WTC11 (cell line): ENCODE data around the gene IFITM10. TPM values are rescaled to one million over a fixed set of nuclear protein-coding genes. Genes with fewer than 3 reads are reported as not detected.

Experiments
- ATAC-seq: fragments of 200-7000 bp; cut with Tn5 transposase; 2 replicates; pipeline ENCODE4 v1.10.0; 2021; ENCODE audit warnings: mild to moderate bottlenecking, moderate library complexity
- CTCF ChIA-PET: fragments of 300-600 bp; sonication (Branson Sonifier 250); formaldehyde crosslinking; loops from one replicate; lab custom pipeline; 2021; ENCODE audit warnings: antibody characterized with exemption; lab: Charles Lee
- POLR2A ChIA-PET: fragments of 350-600 bp; sonication (Branson Sonifier 250); formaldehyde crosslinking; loops from one replicate; lab custom pipeline; 2021; ENCODE audit warnings: antibody characterized with exemption; lab: Charles Lee
- DNase-seq: peaks from one replicate; pipeline ENCODE4 v3.0.0; 2021; ENCODE audit warnings: low spot score
- H3K27ac Mint-ChIP-seq: 2 replicates; pipeline ENCODE4 v1.8.0; 2021; ENCODE audit warnings: mixed read lengths
- H3K27me3 Mint-ChIP-seq: 2 replicates; pipeline ENCODE4 v1.8.0; 2021; ENCODE audit warnings: low read depth, mild to moderate bottlenecking, moderate library complexity, mixed read lengths
- H3K36me3 Mint-ChIP-seq: 2 replicates; pipeline ENCODE4 v1.8.0; 2021; ENCODE audit warnings: mixed read lengths
- H3K4me1 Mint-ChIP-seq: 2 replicates; pipeline ENCODE4 v1.8.0; 2022; ENCODE audit warnings: mixed read lengths
- H3K4me3 Mint-ChIP-seq: 2 replicates; pipeline ENCODE4 v1.8.0; 2021; ENCODE audit warnings: mild to moderate bottlenecking, moderate library complexity, mixed read lengths
- H3K9me3 Mint-ChIP-seq: 2 replicates; pipeline ENCODE4 v1.8.0; 2021; ENCODE audit warnings: mixed read lengths
- ATF1 ChIP-seq: sonication (generic); formaldehyde crosslinking; IDR thresholded peaks from 2 replicates; pipeline ENCODE4 v1.8.1; 2023; ENCODE audit warnings: mild to moderate bottlenecking, moderate library complexity, missing genetic modification reagents
- CREB1 ChIP-seq: sonication (generic); formaldehyde crosslinking; IDR thresholded peaks from 2 replicates; pipeline ENCODE4 v1.8.0; 2023; ENCODE audit warnings: mild to moderate bottlenecking, missing genetic modification reagents
- ELF4 ChIP-seq: sonication (generic); formaldehyde crosslinking; IDR thresholded peaks from 2 replicates; pipeline ENCODE4 v1.8.1; 2022; ENCODE audit warnings: low read depth, mild to moderate bottlenecking, moderate library complexity, missing genetic modification reagents
- ETV6 ChIP-seq: sonication (generic); formaldehyde crosslinking; IDR thresholded peaks from 2 replicates; pipeline ENCODE4 v1.8.1; 2022; ENCODE audit warnings: mild to moderate bottlenecking, missing genetic modification reagents
- FOXP1 ChIP-seq: sonication (generic); formaldehyde crosslinking; IDR thresholded peaks from 2 replicates; pipeline ENCODE4 v1.8.0; 2022; ENCODE audit warnings: missing genetic modification reagents, mild to moderate bottlenecking, moderate library complexity, borderline replicate concordance
- IRF1 ChIP-seq: sonication (generic); formaldehyde crosslinking; IDR thresholded peaks from 2 replicates; pipeline ENCODE4 v1.8.0; 2023; ENCODE audit warnings: missing genetic modification reagents
- IRF2 ChIP-seq: sonication (generic); formaldehyde crosslinking; IDR thresholded peaks from 2 replicates; pipeline ENCODE4 v1.8.0; 2022; ENCODE audit warnings: low read depth, missing genetic modification reagents, borderline replicate concordance
- NFYB ChIP-seq: sonication (generic); formaldehyde crosslinking; conservative IDR thresholded peaks from 2 replicates; pipeline ENCODE4 v1.8.0; 2022; ENCODE audit warnings: low read depth, missing genetic modification reagents
- SMAD3 ChIP-seq: sonication (generic); formaldehyde crosslinking; IDR thresholded peaks from 2 replicates; pipeline ENCODE4 v1.8.0; 2022; ENCODE audit warnings: missing genetic modification reagents, mild to moderate bottlenecking, borderline replicate concordance
- SOX15 ChIP-seq: fragments of 250-450 bp; sonication (Bioruptor Pico); IDR thresholded peaks from 2 replicates; pipeline ENCODE4 v1.9.0; 2021; ENCODE audit warnings: mild to moderate bottlenecking
- TCF7 ChIP-seq: sonication (generic); formaldehyde crosslinking; IDR thresholded peaks from 2 replicates; pipeline ENCODE4 v1.8.0; 2022; ENCODE audit warnings: mild to moderate bottlenecking, low read depth, missing genetic modification reagents, moderate library complexity
- USF2 ChIP-seq: sonication (generic); formaldehyde crosslinking; IDR thresholded peaks from 2 replicates; pipeline ENCODE4 v1.8.1; 2023; ENCODE audit warnings: mild to moderate bottlenecking, missing genetic modification reagents, moderate library complexity
- ZNF512 ChIP-seq: sonication (generic); formaldehyde crosslinking; IDR thresholded peaks from 2 replicates; pipeline ENCODE4 v1.8.1; 2022; ENCODE audit warnings: missing genetic modification reagents, borderline replicate concordance
- total RNA-seq: library from RNA; stranded (reverse); gene quantifications from 3 replicates; pipeline ENCODE4 v1.2.3, GENCODE V29; 2021
- TF ChIP-seq, protein P1 (sequence below): sonication (generic); formaldehyde crosslinking; IDR thresholded peaks from 2 replicates; pipeline ENCODE4 v1.8.0; 2023; ENCODE audit warnings: mild to moderate bottlenecking, missing genetic modification reagents
- TF ChIP-seq, protein P2 (sequence below): sonication (generic); formaldehyde crosslinking; IDR thresholded peaks from 2 replicates; pipeline ENCODE4 v1.8.1; 2022; ENCODE audit warnings: mild to moderate bottlenecking, missing genetic modification reagents, moderate library complexity, borderline replicate concordance

Gene IFITM10
- total RNA-seq, 1 experiment from 2014 or later, result 1.7 TPM

DNA sequence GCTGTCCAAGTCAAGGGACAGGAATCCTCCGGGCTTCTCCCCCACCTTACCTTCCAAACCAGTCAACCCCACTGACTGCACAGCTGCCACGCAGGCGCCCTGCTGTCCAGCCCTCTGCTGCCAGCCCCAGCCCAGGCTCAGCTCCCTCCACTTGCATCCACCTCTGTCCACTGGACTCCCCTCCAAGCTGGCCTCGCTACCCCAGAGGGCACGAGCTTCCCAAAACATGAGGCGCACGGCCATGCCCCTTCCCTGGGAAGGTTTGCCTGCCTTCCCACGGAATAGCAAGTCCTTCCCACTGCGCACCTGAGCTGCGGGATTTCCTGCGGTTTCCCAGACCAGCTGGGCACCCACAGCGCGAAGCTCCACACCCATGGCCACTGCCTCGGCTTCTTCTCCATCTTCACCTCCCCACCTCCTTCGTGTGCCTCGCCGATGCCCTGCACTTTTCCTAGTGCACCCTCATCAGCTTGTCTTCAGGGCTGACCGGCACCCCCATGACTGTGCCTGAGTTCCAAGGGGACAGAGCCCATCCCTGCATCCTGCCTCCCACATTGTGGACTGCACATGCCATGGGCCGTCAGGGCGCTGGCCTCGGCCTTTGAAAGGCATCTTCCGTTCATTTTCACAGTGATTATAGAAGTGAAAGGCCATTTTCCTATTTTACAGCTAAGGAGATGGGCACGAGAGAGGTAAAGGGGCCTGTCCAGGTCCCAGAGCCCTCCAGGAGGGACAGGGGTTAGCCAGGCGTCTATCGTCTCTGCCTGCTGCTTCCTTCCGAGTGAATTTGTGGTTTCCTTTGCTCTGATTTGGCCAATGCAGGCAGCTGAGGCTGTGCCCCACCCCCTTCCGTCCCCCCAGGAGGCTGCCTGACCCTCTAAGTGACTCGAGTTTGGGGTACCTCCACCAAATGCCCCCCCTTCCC, 16.4 kb downstream of the IFITM10 start (continued):
- no peak for TF ChIP-seq ZNF512

DNA sequence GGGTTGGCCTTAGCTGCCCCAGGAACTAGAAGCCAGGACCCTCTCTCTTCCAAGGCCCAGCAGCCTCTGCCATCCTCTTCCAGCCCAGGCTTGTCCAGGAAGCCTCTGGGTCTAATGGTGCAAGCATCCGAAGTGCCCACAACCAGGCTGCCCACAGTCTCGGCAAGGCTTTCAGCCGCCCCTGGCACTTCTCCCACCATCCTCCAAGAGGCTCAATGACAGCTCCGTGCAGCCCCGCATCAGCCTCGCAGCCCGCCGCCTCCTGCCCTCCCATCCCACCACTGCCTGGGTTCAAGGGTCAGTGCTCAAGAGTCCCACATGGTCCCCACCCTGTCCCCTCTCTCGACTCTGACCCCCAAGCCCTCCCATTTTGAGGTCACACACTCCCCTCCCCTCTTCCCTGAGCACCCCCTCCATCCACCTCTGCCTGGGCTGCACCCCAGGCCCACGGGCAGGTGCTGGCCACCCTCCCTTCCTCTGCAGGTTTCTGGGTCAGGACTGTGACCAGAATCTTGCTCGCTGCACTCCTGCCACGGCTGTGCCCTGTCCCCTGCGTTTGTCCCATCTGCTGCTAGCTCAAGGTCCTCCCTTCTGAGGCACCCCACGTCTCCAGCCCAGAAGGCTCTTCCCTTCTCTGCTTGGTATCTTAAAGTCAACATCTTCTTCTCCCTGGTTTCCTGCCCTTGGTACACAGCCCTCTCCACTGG, 17.2 kb downstream of the IFITM10 start:
- Mint-ChIP-seq H3K4me1 (no peaks in the 10 kb centered on the region), H3K9me3 (peaks cover 41% of the 10 kb centered on the region), H3K27me3 (peaks cover 52% of the 10 kb centered on the region), H3K4me3 (no peak overlapping the region), H3K36me3 (no peaks in the 10 kb centered on the region), H3K27ac (no peak overlapping the region)
- DNase-seq (no peak), ATAC-seq (no peak)
- ChIA-PET CTCF (interaction anchor here (0.8 to 2.2 kb wide), 9 partner anchors 33 to 138 kb away, joined by 3 to 7 read pairs (median 4); partner anchors contain the start of gene KRTAP5-5), POLR2A (no interaction called here)
- no peak for TF ChIP-seq IRF2 (CRISPR knock-in tag)
- no peak for TF ChIP-seq SOX15 (CRISPR knock-in tag)
- no peak for TF ChIP-seq ETV6
- no peak for TF ChIP-seq IRF1
- TF ChIP-seq FOXP1 (CRISPR knock-in tag), result no peak
- TF ChIP-seq ATF1 (CRISPR knock-in tag), result no peak

- H3K27me3 Mint-ChIP-seq, result peaks cover 52% of the 10 kb centered on the region
- no peak for DNase-seq
- H3K4me3 Mint-ChIP-seq, result no peak overlapping the region
- no peak for ATAC-seq
- H3K4me1 Mint-ChIP-seq, result no peaks in the 10 kb centered on the region
- H3K36me3 Mint-ChIP-seq, result no peaks in the 10 kb centered on the region
- TF ChIP-seq USF2 (CRISPR knock-in tag) (no peak), ELF4 (CRISPR knock-in tag) (no peak), CREB1 (no peak), SMAD3 (CRISPR knock-in tag) (no peak), NFYB (CRISPR knock-in tag) (no peak), TCF7 (CRISPR knock-in tag) (no peak)
- TF ChIP-seq, protein P1, sequence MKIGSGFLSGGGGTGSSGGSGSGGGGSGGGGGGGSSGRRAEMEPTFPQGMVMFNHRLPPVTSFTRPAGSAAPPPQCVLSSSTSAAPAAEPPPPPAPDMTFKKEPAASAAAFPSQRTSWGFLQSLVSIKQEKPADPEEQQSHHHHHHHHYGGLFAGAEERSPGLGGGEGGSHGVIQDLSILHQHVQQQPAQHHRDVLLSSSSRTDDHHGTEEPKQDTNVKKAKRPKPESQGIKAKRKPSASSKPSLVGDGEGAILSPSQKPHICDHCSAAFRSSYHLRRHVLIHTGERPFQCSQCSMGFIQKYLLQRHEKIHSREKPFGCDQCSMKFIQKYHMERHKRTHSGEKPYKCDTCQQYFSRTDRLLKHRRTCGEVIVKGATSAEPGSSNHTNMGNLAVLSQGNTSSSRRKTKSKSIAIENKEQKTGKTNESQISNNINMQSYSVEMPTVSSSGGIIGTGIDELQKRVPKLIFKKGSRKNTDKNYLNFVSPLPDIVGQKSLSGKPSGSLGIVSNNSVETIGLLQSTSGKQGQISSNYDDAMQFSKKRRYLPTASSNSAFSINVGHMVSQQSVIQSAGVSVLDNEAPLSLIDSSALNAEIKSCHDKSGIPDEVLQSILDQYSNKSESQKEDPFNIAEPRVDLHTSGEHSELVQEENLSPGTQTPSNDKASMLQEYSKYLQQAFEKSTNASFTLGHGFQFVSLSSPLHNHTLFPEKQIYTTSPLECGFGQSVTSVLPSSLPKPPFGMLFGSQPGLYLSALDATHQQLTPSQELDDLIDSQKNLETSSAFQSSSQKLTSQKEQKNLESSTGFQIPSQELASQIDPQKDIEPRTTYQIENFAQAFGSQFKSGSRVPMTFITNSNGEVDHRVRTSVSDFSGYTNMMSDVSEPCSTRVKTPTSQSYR (CRISPR knock-in tag), result no peak
- TF ChIP-seq, protein P2, sequence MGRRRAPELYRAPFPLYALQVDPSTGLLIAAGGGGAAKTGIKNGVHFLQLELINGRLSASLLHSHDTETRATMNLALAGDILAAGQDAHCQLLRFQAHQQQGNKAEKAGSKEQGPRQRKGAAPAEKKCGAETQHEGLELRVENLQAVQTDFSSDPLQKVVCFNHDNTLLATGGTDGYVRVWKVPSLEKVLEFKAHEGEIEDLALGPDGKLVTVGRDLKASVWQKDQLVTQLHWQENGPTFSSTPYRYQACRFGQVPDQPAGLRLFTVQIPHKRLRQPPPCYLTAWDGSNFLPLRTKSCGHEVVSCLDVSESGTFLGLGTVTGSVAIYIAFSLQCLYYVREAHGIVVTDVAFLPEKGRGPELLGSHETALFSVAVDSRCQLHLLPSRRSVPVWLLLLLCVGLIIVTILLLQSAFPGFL (CRISPR knock-in tag), result no peak
- no peak overlapping the region for H3K27ac Mint-ChIP-seq
- ChIA-PET POLR2A (no interaction called here), CTCF (interaction anchor here (1.0 to 1.4 kb wide), 5 partner anchors 34 to 103 kb away, joined by 3 to 6 read pairs (median 4); partner anchors contain the start of gene KRTAP5-5)
- H3K9me3 Mint-ChIP-seq, result peaks cover 34% of the 10 kb centered on the region
Measured at GRCh38 chr11:1732418-1733008, 17.9 kb downstream of the IFITM10 start.
